Subcutaneous abdominal adipose tissue (tissue), 5 donors: Measurements from ENCODE around the gene PRORP.
"Not testable (repeated sequence)": the region's sequence is repeated elsewhere in the genome, so short reads cannot be mapped to it uniquely, and the experiment has no call there.

Source experiments
- H3K27ac ChIP-seq: one replicate; pipeline ENCODE4 v1.7.0; 2013; ENCODE audit warnings: low read depth, mild to moderate bottlenecking, inconsistent platforms, low read length, moderate library complexity
- H3K27me3 ChIP-seq, 5 donors: one replicate each; pipeline ENCODE4 v1.7.0; 2013; ENCODE audit warnings: low read length in 5 of 5, inconsistent platforms in 1 of 5; ENCODE audit not compliant: control insufficient read depth in 5 of 5, insufficient read depth in 4 of 5
- H3K36me3 ChIP-seq, 5 donors: one replicate each; pipeline ENCODE4 v1.7.0; 2013; ENCODE audit warnings: low read length in 5 of 5; ENCODE audit not compliant: control insufficient read depth in 5 of 5, insufficient read depth in 5 of 5
- H3K4me1 ChIP-seq, 5 donors: one replicate each; pipeline ENCODE4 v1.7.0; 2013; ENCODE audit warnings: low read length in 5 of 5, mild to moderate bottlenecking in 3 of 5, moderate library complexity in 1 of 5; ENCODE audit not compliant: control insufficient read depth in 5 of 5, insufficient read depth in 5 of 5
- H3K4me3 ChIP-seq, 5 donors: one replicate each; pipeline ENCODE4 v1.7.0; 2013; ENCODE audit warnings: low read length in 5 of 5, low read depth in 1 of 5
- H3K9ac ChIP-seq, 5 donors: one replicate each; pipeline ENCODE4 v1.7.0; 2013; ENCODE audit warnings: low read length in 5 of 5, mild to moderate bottlenecking in 4 of 5, moderate library complexity in 3 of 5
- H3K9me3 ChIP-seq, 5 donors: one replicate each; pipeline ENCODE4 v1.7.0; 2013; ENCODE audit warnings: low read length in 5 of 5; ENCODE audit not compliant: control insufficient read depth in 5 of 5
- donor health status: healthy.
- donor health status: healthy.
- donor health status: healthy.
- donor health status: healthy.
- donor health status: healthy.

Gene PRORP

GRCh38 chr14:35134329-35135123 is 12.2 kb downstream of the PRORP start:
- no peaks in the 10 kb centered on the region for H3K27me3 ChIP-seq
- peaks cover 9 to 17% (median 14%) of the 10 kb centered on the region in 5 donors for H3K36me3 ChIP-seq
- H3K4me1 ChIP-seq: no peaks in the 10 kb centered on the region
- peak overlapping the region in 1 of 5 donors; percentile 21 for H3K9ac ChIP-seq
- no peaks in the 10 kb centered on the region for H3K9me3 ChIP-seq
- no peak overlapping the region for H3K27ac ChIP-seq
- no peak overlapping the region for H3K4me3 ChIP-seq

DNA sequence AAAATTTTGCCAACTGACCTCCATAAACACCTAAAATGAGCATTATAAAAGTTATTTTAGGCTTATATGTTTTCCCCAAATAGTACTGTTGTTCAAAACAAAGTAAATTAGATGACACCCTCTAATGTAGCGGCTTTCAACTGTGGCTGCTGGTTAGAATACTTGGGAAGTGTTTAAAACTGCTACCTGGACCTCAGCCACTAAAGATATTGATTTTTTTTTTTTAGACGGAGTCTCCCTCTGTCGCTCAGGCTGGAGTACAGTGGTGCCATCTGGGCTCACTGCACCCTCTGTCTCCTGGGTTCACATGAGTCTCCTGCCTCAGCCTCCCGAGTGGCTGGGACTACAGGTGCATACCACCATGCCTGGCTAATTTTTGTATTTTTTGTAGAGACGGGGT is 16.2 kb downstream of the PRORP start:
- H3K27me3 ChIP-seq: no peaks in the 10 kb centered on the region
- H3K9ac ChIP-seq: no peak overlapping the region
- H3K4me1 ChIP-seq: no peaks in the 10 kb centered on the region
- H3K9me3 ChIP-seq: no peaks in the 10 kb centered on the region
- H3K27ac ChIP-seq: no peak overlapping the region
- H3K36me3 ChIP-seq: peaks cover 3 to 17% (median 14%) of the 10 kb centered on the region in 5 donors
- no peak overlapping the region for H3K4me3 ChIP-seq

DNA sequence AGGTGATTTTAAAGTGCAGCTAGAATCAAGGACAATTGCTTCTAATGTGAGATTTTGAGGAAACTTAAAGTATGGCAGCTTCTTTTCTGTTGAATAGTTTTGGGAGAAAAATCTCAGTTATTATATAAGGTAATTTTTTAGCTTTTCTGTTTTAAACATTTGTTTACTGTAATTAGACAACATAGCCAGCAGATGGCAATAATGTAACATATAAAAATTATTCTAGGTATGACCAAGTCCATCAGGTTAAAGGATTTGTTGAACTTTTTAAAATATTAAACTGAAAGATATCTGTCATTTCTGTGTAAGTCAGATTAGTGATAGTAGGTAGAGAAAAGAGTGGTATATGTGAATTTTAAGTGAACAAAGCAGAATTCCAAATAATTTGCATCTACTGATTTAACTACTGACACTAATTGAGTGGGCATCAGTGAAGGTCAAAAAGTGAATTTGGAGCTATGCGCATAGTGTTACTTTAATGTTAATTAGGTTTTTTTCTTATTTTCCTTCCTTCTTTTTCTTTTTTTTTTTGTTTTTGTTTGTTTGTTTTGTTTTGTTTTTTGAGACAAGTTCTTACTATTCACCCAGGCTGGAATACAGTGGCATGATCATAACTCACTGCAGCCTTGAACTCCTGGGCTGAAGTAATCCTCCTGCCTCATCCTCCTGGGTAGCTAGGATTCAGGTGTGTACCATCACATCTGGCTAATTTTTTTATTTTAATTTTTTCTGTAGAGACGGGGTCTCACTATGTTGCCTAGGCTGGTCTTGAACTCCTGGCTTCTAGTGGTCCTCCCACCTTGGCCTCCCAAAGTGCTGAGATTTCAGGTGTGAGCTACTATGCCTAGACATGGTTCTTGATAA is 18.6 kb downstream of the PRORP start:
- Histone ChIP-seq H3K4me3 (no peak overlapping the region), H3K36me3 (peaks cover 0 to 2% (median 0%) of the 10 kb centered on the region in 5 donors), H3K27ac (no peak overlapping the region), H3K27me3 (no peaks in the 10 kb centered on the region), H3K9me3 (no peaks in the 10 kb centered on the region), H3K4me1 (no peaks in the 10 kb centered on the region), H3K9ac (no peak overlapping the region)

DNA sequence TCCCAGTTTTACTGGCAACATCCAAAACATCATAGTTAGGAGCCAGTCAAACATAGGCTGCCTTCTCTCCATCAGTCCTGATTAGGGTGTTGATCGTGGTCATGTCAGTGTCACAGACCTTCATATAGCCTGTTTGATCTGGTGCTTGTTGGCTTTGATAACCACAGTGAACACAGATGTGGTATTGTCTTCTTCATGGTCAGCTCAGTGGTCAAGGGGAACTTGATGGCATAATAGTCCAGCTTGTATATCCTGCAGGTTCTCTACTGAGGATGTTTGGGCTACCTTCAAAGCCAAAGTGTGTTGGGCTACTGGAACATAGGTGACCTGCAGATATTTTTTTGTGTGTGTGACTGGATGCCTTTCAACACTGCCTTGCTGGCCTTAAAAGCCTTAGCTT is 21.7 kb downstream of the PRORP start:
- Histone ChIP-seq H3K27me3 (no peaks in the 10 kb centered on the region), H3K36me3 (peaks cover 0 to 3% (median 0%) of the 10 kb centered on the region in 5 donors), H3K9me3 (no peaks in the 10 kb centered on the region), H3K9ac (no peak overlapping the region), H3K4me3 (no peak overlapping the region), H3K27ac (no peak overlapping the region), H3K4me1 (no peaks in the 10 kb centered on the region)

DNA sequence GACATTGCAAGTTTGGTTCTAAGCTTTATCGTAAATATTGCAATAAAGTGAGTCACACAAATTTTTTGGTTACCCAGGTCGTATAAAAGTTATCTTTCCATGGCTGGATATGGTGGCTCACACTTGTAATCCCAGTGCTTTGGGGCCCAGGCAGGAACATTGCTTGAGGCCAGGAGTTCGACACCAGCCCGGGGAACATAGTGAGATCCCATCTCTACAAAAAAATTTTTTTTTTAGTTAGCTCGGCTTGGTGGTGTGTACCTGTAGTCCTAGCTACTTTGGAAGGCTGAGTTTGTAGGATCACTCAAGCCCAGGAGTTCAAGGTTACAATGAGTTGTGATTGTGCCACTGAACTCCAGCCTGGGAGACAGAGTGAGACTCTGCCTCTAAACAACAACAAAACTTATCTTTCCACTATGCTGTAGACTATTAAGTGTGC is 24.4 kb downstream of the PRORP start:
- Histone ChIP-seq H3K27me3 (no peaks in the 10 kb centered on the region), H3K4me3 (no peak overlapping the region), H3K4me1 (no peaks in the 10 kb centered on the region), H3K9ac (no peak overlapping the region), H3K27ac (no peak overlapping the region), H3K36me3 (peaks cover 0 to 6% (median 3%) of the 10 kb centered on the region in 5 donors), H3K9me3 (no peaks in the 10 kb centered on the region)

GRCh38 chr14:35147186-35147585 is 24.8 kb downstream of the PRORP start:
- Histone ChIP-seq H3K27me3 (no peaks in the 10 kb centered on the region), H3K9me3 (no peaks in the 10 kb centered on the region), H3K27ac (no peak overlapping the region), H3K9ac (no peak overlapping the region), H3K4me1 (no peaks in the 10 kb centered on the region), H3K36me3 (peaks cover 0 to 6% (median 3%) of the 10 kb centered on the region in 5 donors), H3K4me3 (no peak overlapping the region)

GRCh38 chr14:35147711-35148110 is 25.4 kb downstream of the PRORP start:
- no peak overlapping the region for H3K9ac ChIP-seq
- H3K27me3 ChIP-seq: no peaks in the 10 kb centered on the region
- H3K4me1 ChIP-seq: no peaks in the 10 kb centered on the region
- H3K27ac ChIP-seq: no peak overlapping the region
- H3K36me3 ChIP-seq: peaks cover 0 to 6% (median 3%) of the 10 kb centered on the region in 5 donors
- H3K9me3 ChIP-seq: no peaks in the 10 kb centered on the region
- no peak overlapping the region for H3K4me3 ChIP-seq

DNA sequence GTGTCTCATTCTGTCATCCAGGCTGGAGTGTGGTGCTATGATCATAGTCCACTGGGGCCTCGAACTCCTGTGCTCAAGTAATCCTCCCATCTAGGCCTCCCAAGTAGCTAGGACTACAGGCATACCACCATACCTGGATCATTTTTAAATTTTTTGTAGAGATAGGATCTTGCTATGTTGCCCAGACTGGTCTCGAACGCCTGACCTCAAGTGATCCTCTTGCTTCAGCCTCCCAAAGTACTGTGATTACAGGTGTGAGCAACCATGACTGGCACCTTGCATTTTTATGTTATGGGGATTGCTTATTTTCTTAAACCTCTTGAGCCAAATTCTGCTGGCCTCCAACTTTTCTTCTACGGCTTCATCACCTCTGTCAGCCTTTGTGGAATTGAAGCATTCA is 26.9 kb downstream of the PRORP start:
- Histone ChIP-seq H3K36me3 (peaks cover 0 to 11% (median 3%) of the 10 kb centered on the region in 5 donors), H3K4me3 (no peak overlapping the region), H3K27me3 (no peaks in the 10 kb centered on the region)

GRCh38 chr14:35152531-35152930 is 30.2 kb downstream of the PRORP start:
- H3K4me1 ChIP-seq, H3K27ac ChIP-seq, H3K27me3 ChIP-seq, H3K9ac ChIP-seq, H3K9me3 ChIP-seq, H3K4me3 ChIP-seq: not testable (repeated sequence)
- H3K36me3 ChIP-seq: peaks cover 0 to 11% (median 3%) of the 10 kb centered on the region in 5 donors

More for the DNA sequence above, 26.9 kb downstream of the PRORP start:
- Histone ChIP-seq H3K4me1 (no peaks in the 10 kb centered on the region), H3K9ac (no peak overlapping the region), H3K27ac (no peak overlapping the region), H3K9me3 (no peaks in the 10 kb centered on the region)

- Histone ChIP-seq H3K27ac (no peak overlapping the region), H3K27me3 (no peaks in the 10 kb centered on the region), H3K4me3 (no peak overlapping the region), H3K4me1 (peaks cover 0 to 9% (median 9%) of the 10 kb centered on the region in 5 donors), H3K9ac (no peak overlapping the region), H3K9me3 (no peaks in the 10 kb centered on the region), H3K36me3 (peaks cover 2 to 17% (median 3%) of the 10 kb centered on the region in 5 donors)
Observed at GRCh38 chr14:35154016-35154415, 31.7 kb downstream of the PRORP start.
